Measurements from ENCODE around the gene HERC6.
"Not testable (repeated sequence)": the region's sequence is repeated elsewhere in the genome, so short reads cannot be mapped to it uniquely, and the experiment has no call there.

HERC6 gene

GRCh38 chr4:88443486-88443885 lies 64.8 kb downstream of the HERC6 start:
- no peak for DNase-seq (ENCODE audit: low read depth in 3 of 3, low spot score in 1 of 3)

GRCh38 chr4:88445252-88445651 lies 66.6 kb downstream of the HERC6 start:
- DNase-seq (ENCODE audit: low read depth in 3 of 3, low spot score in 1 of 3): no peak

- no peak for DNase-seq (ENCODE audit: low read depth in 3 of 3, low spot score in 1 of 3)
These were observed 67.5 kb downstream of the HERC6 start for GRCh38 chr4:88446124-88446523.

- DNase-seq (ENCODE audit: low read depth in 3 of 3, low spot score in 1 of 3): no peak
These were observed 68.9 kb downstream of the HERC6 start for GRCh38 chr4:88447371-88448095.

GRCh38 chr4:88448211-88448765 lies 69.6 kb downstream of the HERC6 start:
- not testable (repeated sequence) for DNase-seq (ENCODE audit: low read depth in 3 of 3, low spot score in 1 of 3)

GRCh38 chr4:88448889-88449288 lies 70.2 kb downstream of the HERC6 start:
- no peak for DNase-seq (ENCODE audit: low read depth in 3 of 3, low spot score in 1 of 3)

GRCh38 chr4:88449290-88449689 lies 70.6 kb downstream of the HERC6 start:
- DNase-seq (ENCODE audit: low read depth in 3 of 3, low spot score in 1 of 3): no peak

GRCh38 chr4:88451205-88451604 lies 72.6 kb downstream of the HERC6 start:
- DNase-seq (ENCODE audit: low read depth in 3 of 3, low spot score in 1 of 3): no peak

- no peak for DNase-seq (ENCODE audit: low read depth in 3 of 3, low spot score in 1 of 3)
These were observed 74.3 kb downstream of the HERC6 start for GRCh38 chr4:88452912-88453311.

GRCh38 chr4:88456670-88457306 lies 78.1 kb downstream of the HERC6 start, which contains the start of gene HERC5:
Gene HERC5, plus strand, starts transcription at chr4:88457119. Its CDS starts 151 bp downstream, at chr4:88457270.
- peak; percentile 76 to 81 (median 78) for DNase-seq (ENCODE audit: low read depth in 3 of 3, low spot score in 1 of 3)

- DNase-seq (ENCODE audit: low read depth in 3 of 3, low spot score in 1 of 3): peak in 2 of 3 donors; percentile 17 to 18
These were observed 78.9 kb downstream of the HERC6 start for GRCh38 chr4:88457307-88458103.

- no peak for DNase-seq (ENCODE audit: low read depth in 3 of 3, low spot score in 1 of 3)
These were observed 79.6 kb downstream of the HERC6 start for GRCh38 chr4:88458104-88458740.

GRCh38 chr4:88465653-88466192 lies 87.1 kb downstream of the HERC6 start:
- no peak for DNase-seq (ENCODE audit: low read depth in 3 of 3, low spot score in 1 of 3)

GRCh38 chr4:88467392-88467791 lies 88.7 kb downstream of the HERC6 start:
- DNase-seq (ENCODE audit: low read depth in 3 of 3, low spot score in 1 of 3): no peak

GRCh38 chr4:88477229-88477860 lies 98.7 kb downstream of the HERC6 start:
- DNase-seq (ENCODE audit: low read depth in 3 of 3, low spot score in 1 of 3): no peak

- no peak for DNase-seq (ENCODE audit: low read depth in 3 of 3, low spot score in 1 of 3)
These were observed 99.6 kb downstream of the HERC6 start for GRCh38 chr4:88478247-88478646.

- no peak for DNase-seq (ENCODE audit: low read depth in 3 of 3, low spot score in 1 of 3)
These were observed 102.9 kb downstream of the HERC6 start for GRCh38 chr4:88481537-88481936.

GRCh38 chr4:88489100-88489761 lies 110.6 kb downstream of the HERC6 start:
- DNase-seq (ENCODE audit: low read depth in 3 of 3, low spot score in 1 of 3): no peak

Measured in stimulated activated CD4-positive, alpha-beta T cell treated with anti-CD3 and anti-CD28 coated beads, TNF-alpha, amount 100 ng/mL, for 1 hour (primary cell).